Neural cell (in vitro differentiated cells): ENCODE data around the gene CDC20.

Experiments
- EP300 ChIP-seq: fragments of 450-650 bp; conservative IDR thresholded peaks from 2 replicates; pipeline ENCODE4 v1.6.1; 2014; ENCODE audit warnings: antibody characterized with exemption, mild to moderate bottlenecking, moderate library complexity; ENCODE audit not compliant: poor library complexity, severe bottlenecking
- EZH2 ChIP-seq: fragments of 200-600, 300-800 bp; shearing (Covaris generic), sonication (generic); IDR thresholded peaks from 2 replicates; pipeline ENCODE4 v1.6.1; 2014; ENCODE audit warnings: antibody characterized with exemption, low read length, borderline replicate concordance, mild to moderate bottlenecking; ENCODE audit not compliant: insufficient read depth, poor library complexity, severe bottlenecking
- MXI1 ChIP-seq: fragments of 450-650 bp; conservative IDR thresholded peaks from 2 replicates; pipeline ENCODE4 v1.6.1; 2014; ENCODE audit warnings: antibody characterized with exemption, mild to moderate bottlenecking; ENCODE audit not compliant: poor library complexity, severe bottlenecking
- POLR2AphosphoS5 ChIP-seq: IDR thresholded peaks from 2 replicates; pipeline ENCODE4 v1.6.1; 2012
- RAD21 ChIP-seq: fragments of 450-650 bp; conservative IDR thresholded peaks from 2 replicates; pipeline ENCODE4 v1.6.1; 2014; ENCODE audit warnings: antibody characterized with exemption, mild to moderate bottlenecking, moderate library complexity
- TF ChIP-seq, protein P1 (sequence below): fragments of 450-650 bp; IDR thresholded peaks from 2 replicates; pipeline ENCODE4 v1.5.1; 2014; ENCODE audit warnings: antibody characterized with exemption, mild to moderate bottlenecking, moderate library complexity; ENCODE audit not compliant: poor library complexity, severe bottlenecking
- TF ChIP-seq, protein P2 (sequence below): IDR thresholded peaks from 2 replicates; pipeline ENCODE4 v1.6.1; 2012; ENCODE audit warnings: borderline replicate concordance

DNA sequence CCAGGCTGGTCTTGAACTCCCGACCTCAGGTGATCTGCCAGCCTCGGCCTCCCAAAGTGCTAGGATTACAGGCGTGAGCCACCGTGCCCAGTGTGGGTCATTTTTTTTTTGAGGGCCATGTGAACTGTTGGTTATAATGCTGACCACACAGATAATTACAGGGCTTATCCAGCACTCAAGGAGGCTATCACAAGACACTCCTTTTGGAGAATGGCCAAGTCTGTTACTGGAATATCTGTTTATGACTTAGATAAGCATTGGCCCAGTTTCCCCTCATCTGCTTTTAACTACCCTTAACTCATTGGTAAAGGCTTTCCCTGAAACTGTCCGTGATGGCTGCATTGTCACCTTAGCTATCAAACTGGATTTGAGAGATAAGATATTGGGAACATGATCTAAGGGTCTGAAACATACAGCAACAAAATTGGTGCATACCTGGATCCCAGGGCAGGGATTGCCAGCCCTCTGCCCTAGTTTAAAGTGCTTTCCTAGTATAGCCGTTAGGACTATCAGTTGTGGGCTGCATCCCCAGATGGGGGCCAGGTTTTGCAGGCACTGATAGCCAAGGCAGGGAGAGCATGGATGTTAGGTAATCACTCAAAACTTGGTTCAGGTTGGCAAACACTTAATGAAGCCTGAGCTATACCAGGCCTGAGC is 46.6 kb downstream of the CDC20 start:
- TF ChIP-seq EP300: no peak
- TF ChIP-seq, protein P1, sequence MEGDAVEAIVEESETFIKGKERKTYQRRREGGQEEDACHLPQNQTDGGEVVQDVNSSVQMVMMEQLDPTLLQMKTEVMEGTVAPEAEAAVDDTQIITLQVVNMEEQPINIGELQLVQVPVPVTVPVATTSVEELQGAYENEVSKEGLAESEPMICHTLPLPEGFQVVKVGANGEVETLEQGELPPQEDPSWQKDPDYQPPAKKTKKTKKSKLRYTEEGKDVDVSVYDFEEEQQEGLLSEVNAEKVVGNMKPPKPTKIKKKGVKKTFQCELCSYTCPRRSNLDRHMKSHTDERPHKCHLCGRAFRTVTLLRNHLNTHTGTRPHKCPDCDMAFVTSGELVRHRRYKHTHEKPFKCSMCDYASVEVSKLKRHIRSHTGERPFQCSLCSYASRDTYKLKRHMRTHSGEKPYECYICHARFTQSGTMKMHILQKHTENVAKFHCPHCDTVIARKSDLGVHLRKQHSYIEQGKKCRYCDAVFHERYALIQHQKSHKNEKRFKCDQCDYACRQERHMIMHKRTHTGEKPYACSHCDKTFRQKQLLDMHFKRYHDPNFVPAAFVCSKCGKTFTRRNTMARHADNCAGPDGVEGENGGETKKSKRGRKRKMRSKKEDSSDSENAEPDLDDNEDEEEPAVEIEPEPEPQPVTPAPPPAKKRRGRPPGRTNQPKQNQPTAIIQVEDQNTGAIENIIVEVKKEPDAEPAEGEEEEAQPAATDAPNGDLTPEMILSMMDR: no peak
- no peak for TF ChIP-seq EZH2
- no peak for TF ChIP-seq POLR2AphosphoS5
- TF ChIP-seq, protein P2, sequence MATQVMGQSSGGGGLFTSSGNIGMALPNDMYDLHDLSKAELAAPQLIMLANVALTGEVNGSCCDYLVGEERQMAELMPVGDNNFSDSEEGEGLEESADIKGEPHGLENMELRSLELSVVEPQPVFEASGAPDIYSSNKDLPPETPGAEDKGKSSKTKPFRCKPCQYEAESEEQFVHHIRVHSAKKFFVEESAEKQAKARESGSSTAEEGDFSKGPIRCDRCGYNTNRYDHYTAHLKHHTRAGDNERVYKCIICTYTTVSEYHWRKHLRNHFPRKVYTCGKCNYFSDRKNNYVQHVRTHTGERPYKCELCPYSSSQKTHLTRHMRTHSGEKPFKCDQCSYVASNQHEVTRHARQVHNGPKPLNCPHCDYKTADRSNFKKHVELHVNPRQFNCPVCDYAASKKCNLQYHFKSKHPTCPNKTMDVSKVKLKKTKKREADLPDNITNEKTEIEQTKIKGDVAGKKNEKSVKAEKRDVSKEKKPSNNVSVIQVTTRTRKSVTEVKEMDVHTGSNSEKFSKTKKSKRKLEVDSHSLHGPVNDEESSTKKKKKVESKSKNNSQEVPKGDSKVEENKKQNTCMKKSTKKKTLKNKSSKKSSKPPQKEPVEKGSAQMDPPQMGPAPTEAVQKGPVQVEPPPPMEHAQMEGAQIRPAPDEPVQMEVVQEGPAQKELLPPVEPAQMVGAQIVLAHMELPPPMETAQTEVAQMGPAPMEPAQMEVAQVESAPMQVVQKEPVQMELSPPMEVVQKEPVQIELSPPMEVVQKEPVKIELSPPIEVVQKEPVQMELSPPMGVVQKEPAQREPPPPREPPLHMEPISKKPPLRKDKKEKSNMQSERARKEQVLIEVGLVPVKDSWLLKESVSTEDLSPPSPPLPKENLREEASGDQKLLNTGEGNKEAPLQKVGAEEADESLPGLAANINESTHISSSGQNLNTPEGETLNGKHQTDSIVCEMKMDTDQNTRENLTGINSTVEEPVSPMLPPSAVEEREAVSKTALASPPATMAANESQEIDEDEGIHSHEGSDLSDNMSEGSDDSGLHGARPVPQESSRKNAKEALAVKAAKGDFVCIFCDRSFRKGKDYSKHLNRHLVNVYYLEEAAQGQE: no peak
- TF ChIP-seq RAD21: no peak
- TF ChIP-seq MXI1: no peak
